ELF-1 (cell line): ENCODE results near the gene CFAP91.
"Not testable (repeated sequence)": the region's sequence is repeated elsewhere in the genome, so short reads cannot be mapped to it uniquely, and the experiment has no call there.

ENCODE experiments used
- DNase-seq: peaks from one replicate; pipeline ENCODE4 v3.0.0-alpha.2; 2016; ENCODE audit warnings: low read depth, low spot score

The CFAP91 gene

DNA sequence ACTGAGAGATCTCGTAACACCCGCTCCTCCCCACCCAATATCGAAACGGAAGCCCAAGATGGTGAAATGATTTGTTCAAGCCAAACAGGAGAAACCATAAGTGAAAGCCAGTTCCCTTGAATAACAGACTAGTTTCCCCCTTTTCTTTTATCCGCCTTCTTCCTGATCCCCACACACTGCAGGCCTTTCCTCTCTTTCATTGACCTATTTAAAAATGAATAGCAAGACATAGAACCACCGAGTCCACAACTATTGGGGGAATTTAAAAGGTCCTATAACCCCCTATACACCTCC is 25.2 kb upstream of the CFAP91 start:
- DNase-seq, result no peak

DNA sequence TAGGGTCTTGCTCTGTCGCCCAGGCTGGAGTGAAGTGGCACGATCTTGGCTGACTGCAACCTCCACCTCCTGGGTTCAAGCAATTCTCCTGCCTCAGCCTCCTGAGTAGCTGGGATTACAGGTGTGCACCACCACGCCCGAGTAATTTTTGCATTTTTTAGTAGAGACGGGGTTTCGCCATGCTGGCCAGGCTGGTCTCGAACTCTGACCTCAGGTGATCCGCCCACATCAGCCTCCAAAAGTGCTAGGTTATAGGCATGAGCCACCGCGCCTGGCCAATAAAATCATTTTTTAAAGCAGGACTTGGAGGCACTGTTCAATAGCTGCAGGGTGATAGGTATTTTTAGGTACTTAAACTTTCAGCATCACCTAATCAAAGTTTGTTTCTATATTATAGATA is 24.6 kb upstream of the CFAP91 start:
- DNase-seq, result not testable (repeated sequence)

GRCh38 chr3:119679874-119680273 is 22.9 kb upstream of the CFAP91 start:
- peak; percentile 62 for DNase-seq

DNA sequence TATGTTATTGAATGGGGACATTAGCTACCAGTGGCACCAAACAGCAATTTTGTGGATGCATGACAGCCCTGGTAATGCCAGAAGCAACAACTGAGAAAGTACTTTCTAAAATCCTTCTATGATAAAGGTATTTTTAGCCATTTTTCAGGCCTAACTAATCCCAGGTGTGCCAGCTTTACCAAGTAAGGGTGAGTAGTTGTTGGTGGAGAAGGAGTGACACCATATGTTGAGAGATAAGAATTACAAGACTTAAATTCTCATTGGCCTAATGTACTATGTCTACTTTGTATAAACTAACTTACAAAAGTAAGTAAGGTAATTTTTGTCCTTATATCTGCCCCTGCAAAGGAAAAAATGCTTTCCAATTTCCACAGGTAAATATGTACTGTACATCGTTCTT is 21.5 kb upstream of the CFAP91 start:
- DNase-seq, result no peak

DNA sequence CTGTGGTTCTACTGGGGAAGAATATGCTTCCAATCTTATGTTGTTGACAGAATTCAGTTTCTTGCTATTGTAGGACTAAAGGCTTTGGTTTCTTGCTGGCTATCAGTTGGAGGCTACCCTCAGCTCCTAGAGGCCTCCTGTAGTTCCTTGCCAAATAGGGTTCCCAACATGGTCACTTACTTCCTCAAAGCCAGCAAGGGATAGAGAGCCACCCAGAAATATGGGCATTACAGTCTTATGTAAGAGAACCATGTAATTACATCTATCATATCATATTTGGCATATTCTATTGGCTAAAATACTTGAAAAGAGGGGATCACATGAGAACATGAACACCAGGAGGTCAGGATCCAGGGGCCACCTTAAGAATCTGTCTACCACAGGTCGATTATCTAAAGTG is 19.4 kb upstream of the CFAP91 start:
- no peak for DNase-seq

DNA sequence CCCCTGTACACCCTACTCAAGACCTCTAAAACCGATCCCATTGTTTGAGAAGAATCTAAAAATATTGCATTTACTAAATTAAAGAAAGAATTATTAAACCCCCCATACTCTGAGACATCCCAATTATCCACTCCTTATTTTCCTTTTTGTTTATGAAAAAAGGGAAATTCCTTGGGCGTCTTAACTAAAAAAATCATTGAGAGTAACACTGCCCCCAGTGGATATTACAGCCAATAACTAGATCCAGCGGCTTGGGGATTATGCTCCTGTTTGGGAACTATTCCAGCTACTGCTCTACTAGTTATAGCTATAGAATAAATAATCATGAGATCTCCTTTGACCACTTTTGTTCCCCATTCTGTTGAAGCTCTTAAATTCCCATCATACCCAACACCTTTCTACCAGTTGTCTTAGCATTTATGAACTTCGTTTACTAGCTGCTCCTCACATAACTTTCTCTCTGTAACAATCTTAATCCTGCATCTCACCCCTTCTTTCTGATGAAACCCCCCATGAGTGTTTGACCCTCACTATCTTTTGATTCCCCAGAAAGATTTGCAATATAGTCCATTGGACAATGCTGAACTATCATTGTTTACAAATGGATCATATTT is 12.7 kb upstream of the CFAP91 start:
- no peak for DNase-seq

DNA sequence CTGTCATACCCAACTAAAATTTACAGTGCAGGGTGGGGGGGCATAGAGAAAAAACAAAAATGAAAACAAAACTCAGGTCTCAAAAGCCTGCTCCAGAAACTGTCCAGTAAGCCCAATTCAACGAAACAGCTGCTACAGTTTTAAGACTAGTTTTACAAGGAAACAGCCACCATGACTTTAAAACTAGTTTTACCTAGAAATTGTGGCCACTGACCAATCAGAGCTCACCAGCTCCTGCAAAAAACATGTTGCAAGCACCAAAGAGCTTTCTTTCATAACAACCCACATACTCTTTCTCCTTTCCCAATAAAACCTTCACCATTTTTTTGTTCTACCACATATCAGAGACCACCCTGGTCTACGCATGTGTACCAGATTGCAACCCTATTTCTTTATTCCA is 7.3 kb upstream of the CFAP91 start:
- DNase-seq, result no peak

DNA sequence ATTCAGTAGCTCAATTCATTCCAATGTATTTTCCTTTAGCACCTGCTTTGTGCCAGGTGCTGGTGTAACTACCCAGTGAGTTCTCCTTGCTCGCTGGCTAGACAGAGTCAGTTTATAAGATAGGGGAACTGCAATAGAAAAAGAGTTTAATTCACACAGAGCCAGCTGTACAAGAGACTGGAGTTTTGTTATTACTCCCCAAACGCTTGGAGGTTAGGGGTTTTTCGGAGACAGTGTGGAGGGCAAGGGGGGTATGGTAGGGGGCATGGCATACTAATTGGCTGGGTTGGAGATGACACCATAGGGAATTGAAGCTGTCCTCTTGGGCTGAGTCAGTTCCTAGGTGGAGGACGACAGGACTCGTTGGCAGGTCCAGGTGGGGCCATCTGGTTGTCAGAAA is 5.4 kb upstream of the CFAP91 start:
- no peak for DNase-seq

- no peak for DNase-seq
Measured at GRCh38 chr3:119700269-119700919, 2.4 kb upstream of the CFAP91 start.

GRCh38 chr3:119700920-119701734 is 1.7 kb upstream of the CFAP91 start:
- DNase-seq, result no peak

DNA sequence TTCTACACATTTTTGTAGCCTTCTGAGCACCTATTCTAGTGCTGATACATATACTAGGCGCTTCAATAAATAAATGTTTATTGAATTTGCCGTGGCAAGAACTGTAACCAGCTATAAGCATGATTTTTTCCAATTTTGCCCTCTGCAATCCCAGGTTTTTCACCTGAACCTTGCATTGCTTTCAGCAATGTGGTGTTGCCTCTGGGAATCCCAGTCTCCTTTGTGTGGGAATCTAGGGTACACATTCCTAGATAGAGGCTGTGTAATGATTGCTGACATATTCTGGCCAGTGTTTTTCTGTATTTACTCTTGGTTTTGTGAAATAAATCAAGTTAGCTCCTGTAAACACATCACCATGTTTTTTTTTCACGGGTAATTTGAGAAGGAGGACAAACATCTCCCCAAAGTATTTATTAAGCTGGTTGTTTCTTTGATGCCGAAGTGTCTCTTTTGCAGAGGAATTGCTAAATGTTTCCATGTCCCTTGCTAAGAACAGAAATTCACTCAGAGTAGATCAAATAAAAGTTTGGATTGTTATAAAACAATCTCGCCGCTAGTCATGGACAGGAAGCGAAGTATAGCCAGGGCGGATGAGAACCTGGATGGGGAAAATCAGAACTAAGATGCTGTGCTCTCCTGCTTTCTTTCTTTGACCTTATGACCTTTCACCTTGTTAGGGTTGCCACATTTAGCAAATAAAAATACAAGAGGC is 1.2 kb downstream of the CFAP91 start:
- DNase-seq, result no peak

DNA sequence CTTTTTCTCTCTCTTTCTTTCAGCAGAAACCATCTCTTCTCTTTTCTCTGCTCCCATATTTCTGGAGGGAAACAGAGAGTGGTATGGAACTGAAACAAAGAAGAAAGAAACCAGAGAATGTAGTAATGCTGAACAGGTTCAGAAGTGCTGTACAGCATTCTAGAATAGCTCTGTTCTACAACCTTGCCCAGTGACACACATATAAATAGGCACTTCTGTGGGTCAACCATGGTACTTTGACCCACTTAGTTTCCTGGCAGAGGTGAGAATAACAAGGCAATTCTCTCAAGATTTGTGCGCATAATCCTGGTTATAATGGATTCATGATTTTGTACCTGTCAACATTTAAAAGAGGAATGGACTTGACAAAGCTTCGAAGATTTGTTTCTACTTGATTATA is 12.3 kb downstream of the CFAP91 start:
- DNase-seq, result no peak

DNA sequence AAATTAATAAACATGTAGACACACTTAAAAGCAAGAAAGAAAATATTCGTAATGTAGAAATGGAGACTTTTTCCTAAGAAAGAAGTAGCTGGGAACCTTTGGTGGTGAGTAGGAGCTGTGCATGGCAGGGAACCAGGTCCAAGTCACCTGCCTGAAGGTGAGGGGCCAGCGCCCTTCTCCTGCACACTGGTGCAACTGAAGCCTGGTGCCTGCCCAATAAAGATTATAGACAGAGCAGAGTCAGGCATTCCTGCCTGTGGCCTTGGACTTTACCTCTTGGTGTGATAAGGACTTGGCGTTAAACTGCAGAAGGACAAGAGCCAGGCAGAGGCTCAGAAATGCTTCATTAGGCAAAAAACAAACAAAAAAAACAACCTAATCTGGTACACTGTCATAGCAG is 14.2 kb downstream of the CFAP91 start:
- DNase-seq, result no peak

- no peak for DNase-seq
Measured at GRCh38 chr3:119717520-119717919, 14.7 kb downstream of the CFAP91 start.

DNA sequence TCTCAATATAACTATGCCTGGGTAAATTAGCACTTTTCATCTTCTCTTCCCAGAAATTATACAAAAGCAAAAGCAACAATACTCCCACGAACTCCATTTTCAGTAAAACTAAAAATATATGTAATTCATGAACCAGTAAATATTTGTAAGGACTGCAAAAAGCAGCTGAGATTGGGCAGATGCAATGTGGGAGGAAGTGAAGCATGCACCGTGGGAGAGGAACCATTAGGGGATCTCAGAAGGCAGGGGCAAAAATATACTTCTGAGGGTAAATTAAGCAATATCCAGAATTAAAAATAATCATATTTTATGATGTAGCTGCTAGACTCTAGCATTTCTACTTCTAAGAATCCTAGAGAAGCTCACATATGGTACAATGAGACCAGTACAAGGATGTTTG is 20.2 kb downstream of the CFAP91 start:
- DNase-seq, result no peak

DNA sequence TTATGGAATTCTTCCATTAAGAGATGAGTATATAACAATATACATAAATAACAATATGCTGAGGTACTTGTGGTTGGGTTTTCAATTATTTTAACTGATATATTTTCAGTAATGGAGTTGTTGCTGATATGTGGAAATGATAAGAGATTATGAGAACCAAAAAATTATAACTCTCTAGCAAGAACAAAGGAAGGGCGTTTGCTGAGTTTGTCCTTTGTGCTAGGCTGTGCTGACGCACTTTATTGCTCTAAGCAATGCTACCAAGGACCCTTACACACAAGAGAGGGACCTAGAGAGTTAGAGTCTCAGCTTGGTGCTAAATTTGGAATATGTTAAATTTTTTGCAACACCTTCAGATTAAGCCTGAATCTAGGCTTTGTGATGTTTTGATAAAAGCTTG is 24.1 kb downstream of the CFAP91 start:
- no peak for DNase-seq

DNA sequence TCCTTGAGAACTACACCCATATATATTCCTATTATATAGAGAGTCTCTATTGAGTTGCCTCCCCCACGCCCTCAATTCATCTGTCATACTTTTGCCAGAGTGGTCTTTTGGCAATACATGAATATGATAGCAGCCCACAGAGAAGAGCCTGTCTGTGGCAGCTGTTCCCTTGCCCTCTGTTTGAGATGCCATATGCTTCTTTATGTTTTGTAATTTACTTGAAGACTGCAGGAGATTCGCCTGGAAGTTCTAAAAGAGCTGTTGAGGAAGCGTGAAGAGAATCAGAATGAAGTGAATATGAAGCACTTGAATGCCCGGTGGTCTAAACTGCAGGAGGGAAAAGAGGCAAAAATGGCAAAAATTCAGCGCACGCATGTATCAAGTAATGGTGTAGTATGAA is 27.2 kb downstream of the CFAP91 start:
- no peak for DNase-seq

GRCh38 chr3:119731560-119732343 is 28.9 kb downstream of the CFAP91 start:
- DNase-seq, result no peak

- DNase-seq, result no peak
Measured at GRCh38 chr3:119733812-119734211, 31.0 kb downstream of the CFAP91 start.

DNA sequence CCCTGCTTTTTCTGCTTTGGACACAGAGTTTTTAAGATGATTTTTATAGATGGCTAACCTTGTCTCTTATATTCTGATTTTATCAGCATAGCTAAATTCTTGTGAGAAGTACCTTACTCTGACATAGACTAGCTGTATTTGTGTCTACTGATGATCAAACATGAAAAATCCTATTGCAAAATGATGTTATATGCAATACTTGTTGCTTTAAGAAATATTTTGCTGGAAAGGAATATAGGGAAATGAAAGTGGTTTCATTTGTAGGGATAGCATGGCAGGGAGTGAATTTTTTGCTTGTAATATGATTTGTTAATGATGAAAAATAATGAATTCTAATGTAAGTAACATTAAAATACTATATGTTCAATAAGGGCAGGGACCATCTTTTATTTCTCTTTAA is 35.9 kb downstream of the CFAP91 start:
- no peak for DNase-seq

- no peak for DNase-seq
Measured at GRCh38 chr3:119741657-119742590, 39.1 kb downstream of the CFAP91 start.
